NB4 (cell line): ENCODE data around the gene DTNB.

ENCODE experiments used
- MYC ChIP-seq: IDR thresholded peaks from 2 replicates; pipeline ENCODE4 v1.6.1; 2011; ENCODE audit warnings: low read depth, low read length
- POLR2A ChIP-seq: IDR thresholded peaks from 2 replicates; pipeline ENCODE4 v1.6.1; 2011; ENCODE audit warnings: mild to moderate bottlenecking; ENCODE audit not compliant: insufficient read length; ENCODE audit errors: extremely low read depth
- TF ChIP-seq, protein P1 (sequence below): IDR thresholded peaks from one replicate; pipeline ENCODE4 v1.5.1; 2012; ENCODE audit warnings: low read depth, low read length
- TF ChIP-seq, protein P2 (sequence below): IDR thresholded peaks from 2 replicates; pipeline ENCODE4 v1.6.1; 2011; ENCODE audit warnings: low read depth, low read length

DNA sequence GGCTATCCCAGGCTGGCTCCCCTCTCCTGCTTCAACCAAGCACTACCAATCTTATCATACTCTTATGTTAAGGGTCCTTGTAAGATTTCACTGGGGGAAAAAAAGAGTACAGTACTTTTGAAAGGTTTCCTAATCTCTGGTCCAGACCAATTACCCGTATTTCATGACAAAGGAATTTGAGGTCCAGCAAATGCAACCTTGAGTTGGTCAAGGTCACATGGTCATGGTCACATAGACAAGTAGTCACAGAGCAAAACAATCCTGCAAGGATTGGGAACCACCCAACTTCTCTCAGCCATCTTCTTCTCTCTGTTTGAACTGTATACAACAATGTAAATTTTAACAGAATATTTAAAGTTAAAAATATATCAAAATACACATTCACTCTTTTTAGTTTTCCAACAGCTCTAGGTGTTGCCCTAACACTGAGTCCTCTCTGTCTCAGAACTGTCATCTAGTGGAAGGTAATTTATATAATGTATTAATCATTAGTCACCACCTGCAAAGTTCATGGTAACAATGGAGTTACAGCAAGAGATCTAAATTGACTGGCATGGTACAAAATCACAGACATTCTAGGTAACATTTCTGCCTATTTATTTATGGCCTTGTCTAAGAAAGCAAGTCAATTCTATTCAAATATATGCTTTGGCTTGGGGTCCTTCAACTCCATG lies 21.5 kb downstream of the DTNB start:
- no peak for TF ChIP-seq POLR2A
- TF ChIP-seq, protein P1, sequence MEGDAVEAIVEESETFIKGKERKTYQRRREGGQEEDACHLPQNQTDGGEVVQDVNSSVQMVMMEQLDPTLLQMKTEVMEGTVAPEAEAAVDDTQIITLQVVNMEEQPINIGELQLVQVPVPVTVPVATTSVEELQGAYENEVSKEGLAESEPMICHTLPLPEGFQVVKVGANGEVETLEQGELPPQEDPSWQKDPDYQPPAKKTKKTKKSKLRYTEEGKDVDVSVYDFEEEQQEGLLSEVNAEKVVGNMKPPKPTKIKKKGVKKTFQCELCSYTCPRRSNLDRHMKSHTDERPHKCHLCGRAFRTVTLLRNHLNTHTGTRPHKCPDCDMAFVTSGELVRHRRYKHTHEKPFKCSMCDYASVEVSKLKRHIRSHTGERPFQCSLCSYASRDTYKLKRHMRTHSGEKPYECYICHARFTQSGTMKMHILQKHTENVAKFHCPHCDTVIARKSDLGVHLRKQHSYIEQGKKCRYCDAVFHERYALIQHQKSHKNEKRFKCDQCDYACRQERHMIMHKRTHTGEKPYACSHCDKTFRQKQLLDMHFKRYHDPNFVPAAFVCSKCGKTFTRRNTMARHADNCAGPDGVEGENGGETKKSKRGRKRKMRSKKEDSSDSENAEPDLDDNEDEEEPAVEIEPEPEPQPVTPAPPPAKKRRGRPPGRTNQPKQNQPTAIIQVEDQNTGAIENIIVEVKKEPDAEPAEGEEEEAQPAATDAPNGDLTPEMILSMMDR, result no peak
- TF ChIP-seq, protein P2, sequence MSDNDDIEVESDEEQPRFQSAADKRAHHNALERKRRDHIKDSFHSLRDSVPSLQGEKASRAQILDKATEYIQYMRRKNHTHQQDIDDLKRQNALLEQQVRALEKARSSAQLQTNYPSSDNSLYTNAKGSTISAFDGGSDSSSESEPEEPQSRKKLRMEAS, result no peak
- TF ChIP-seq MYC, result no peak
